A549 (cell line): ENCODE data around the gene SGSM2. TPM values are rescaled to one million over a fixed set of nuclear protein-coding genes. Genes with fewer than 3 reads are reported as not detected.

ENCODE experiments used
- ATAC-seq, 2 experiments: fragments of 200-7000 bp in 1 of 2; fragments of >200 bp in 1 of 2; cut with Nextera tagmentation in 1 of 2; cut with Tn5 transposase in 1 of 2; 3 replicates each; pipeline versions ENCODE4 v1.8.0 to v1.9.1; 2018 to 2020; ENCODE audit warnings: mild to moderate bottlenecking in 1 of 2, moderate library complexity in 1 of 2
- CTCF ChIA-PET: fragments of 300-600 bp; sonication (Branson Sonifier 250); formaldehyde crosslinking; extraction: SDS; loops from one replicate; lab custom pipeline; 2021; ENCODE audit warnings: antibody characterized with exemption, inconsistent platforms; lab: Yijun Ruan, JAX
- POLR2A ChIA-PET: fragments of 350-600 bp; formaldehyde crosslinking; extraction: SDS; loops from one replicate; lab custom pipeline; 2021; ENCODE audit warnings: antibody characterized with exemption, inconsistent platforms; lab: Yijun Ruan, JAX
- DNase-seq, 2 experiments: peaks; one replicate each; pipeline versions ENCODE4 v3.0.0 to v3.0.0-alpha.2; 2011 to 2016; ENCODE audit warnings: low read depth in 1 of 2, low spot score in 1 of 2
- FAIRE-seq: peaks from 2 replicates; lab custom pipeline; 2011; peaks lifted over from hg19 to GRCh38; lab: Jason Lieb, UNC
- H3K27ac ChIP-seq, 2 experiments: fragments of >200 bp; sonication (Bioruptor Twin); formaldehyde crosslinking; 3 replicates each; pipeline ENCODE4 v1.5.1; 2016 to 2017
- H3K4me1 ChIP-seq: fragments of >200 bp; sonication (Bioruptor Twin); formaldehyde crosslinking; 3 replicates; pipeline ENCODE4 v1.6.1; 2016
- H3K4me2 ChIP-seq: fragments of >200 bp; sonication (Bioruptor Twin); formaldehyde crosslinking; 3 replicates; pipeline ENCODE4 v1.6.1; 2016
- H3K4me3 ChIP-seq: fragments of >200 bp; sonication (Bioruptor Twin); formaldehyde crosslinking; 3 replicates; pipeline ENCODE4 v1.5.1; 2016
- H3K9me3 ChIP-seq: fragments of >200 bp; sonication (Bioruptor Twin); formaldehyde crosslinking; 3 replicates; pipeline ENCODE4 v1.6.1; 2016
- BHLHE40 ChIP-seq: IDR thresholded peaks from 2 replicates; pipeline ENCODE4 v1.6.1; 2012; ENCODE audit warnings: low read depth, low read length, inconsistent platforms
- CBX2 ChIP-seq: fragments of 200-600 bp; sonication (generic); IDR thresholded peaks from 2 replicates; pipeline ENCODE4 v1.6.1; 2016; ENCODE audit warnings: low read depth, mild to moderate bottlenecking, borderline replicate concordance
- CEBPB ChIP-seq, 2 experiments: fragments of >200 bp in 1 of 2; sonication (Bioruptor Twin) in 1 of 2; formaldehyde crosslinking in 1 of 2; IDR thresholded peaks; 2 replicates each; pipeline ENCODE4 v1.6.1; 2012 to 2016
- CHD2 ChIP-seq: fragments of 150-350 bp; IDR thresholded peaks from 2 replicates; pipeline ENCODE4 v1.6.1; 2014; ENCODE audit warnings: low read length; ENCODE audit not compliant: partially characterized antibody
- EP300 ChIP-seq, 2 experiments: fragments of >200 bp; sonication (Bioruptor Twin); formaldehyde crosslinking; IDR thresholded peaks; 2 replicates in 1 of 2; 3 replicates in 1 of 2; pipeline ENCODE4 v1.6.1; 2016 to 2017
- FOXS1 ChIP-seq: fragments of 250-450 bp; sonication (Bioruptor Pico); IDR thresholded peaks from 2 replicates; pipeline ENCODE4 v1.5.0; 2020; ENCODE audit warnings: mild to moderate bottlenecking, moderate library complexity
- GATA3 ChIP-seq: IDR thresholded peaks from 2 replicates; pipeline ENCODE4 v1.6.1; 2012; ENCODE audit warnings: borderline replicate concordance
- JUN ChIP-seq, 2 experiments: fragments of >200 bp; sonication (Bioruptor Twin); formaldehyde crosslinking; IDR thresholded peaks; 2 replicates in 1 of 2; 3 replicates in 1 of 2; pipeline ENCODE4 v1.6.1; 2016 to 2017
- KDM1A ChIP-seq: fragments of 200-600 bp; sonication (generic); IDR thresholded peaks from 2 replicates; pipeline ENCODE4 v1.6.1; 2016; ENCODE audit warnings: low read depth, mild to moderate bottlenecking
- MAFK ChIP-seq: fragments of 450-650 bp; IDR thresholded peaks from 2 replicates; pipeline ENCODE4 v1.6.1; 2014; ENCODE audit not compliant: partially characterized antibody
- MAZ ChIP-seq: fragments of 150-350 bp; IDR thresholded peaks from 2 replicates; pipeline ENCODE4 v1.6.1; 2014; ENCODE audit warnings: antibody characterized with exemption, low read depth, low read length, borderline replicate concordance
- MYC ChIP-seq: IDR thresholded peaks from 2 replicates; pipeline ENCODE4 v1.6.1; 2012; ENCODE audit warnings: mild to moderate bottlenecking, inconsistent platforms, low read length, improper control_type of control experiment, borderline replicate concordance
- POLR2A ChIP-seq: IDR thresholded peaks from 2 replicates; pipeline ENCODE4 v1.6.1; 2012; ENCODE audit warnings: mild to moderate bottlenecking, low read length
- POLR2AphosphoS2 ChIP-seq: conservative IDR thresholded peaks from 2 replicates; pipeline ENCODE4 v1.6.1; 2012; ENCODE audit warnings: low read length, improper control_type of control experiment, inconsistent platforms
- RAD21 ChIP-seq, 2 experiments: fragments of >200 bp in 1 of 2; sonication (Bioruptor Twin) in 1 of 2; formaldehyde crosslinking in 1 of 2; IDR thresholded peaks in 1 of 2; conservative IDR thresholded peaks in 1 of 2; 2 replicates in 1 of 2; 3 replicates in 1 of 2; pipeline ENCODE4 v1.6.1; 2012 to 2018; ENCODE audit warnings: inconsistent platforms in 1 of 2
- SMC3 ChIP-seq: fragments of >200 bp; sonication (Bioruptor Twin); formaldehyde crosslinking; IDR thresholded peaks from 3 replicates; pipeline ENCODE4 v1.6.1; 2018; ENCODE audit warnings: inconsistent platforms
- TFCP2L1 ChIP-seq: fragments of 250-450 bp; sonication (Bioruptor Pico); IDR thresholded peaks from 2 replicates; pipeline ENCODE4 v1.5.0; 2021; ENCODE audit warnings: mild to moderate bottlenecking
- TP53 ChIP-seq: fragments of 250-450 bp; sonication (Bioruptor Pico); IDR thresholded peaks from 2 replicates; pipeline ENCODE4 v1.5.0; 2021; ENCODE audit warnings: mild to moderate bottlenecking, moderate library complexity
- ZSCAN20 ChIP-seq: fragments of 250-450 bp; sonication (Bioruptor Pico); IDR thresholded peaks from 2 replicates; pipeline ENCODE4 v1.8.0; 2022; ENCODE audit warnings: mild to moderate bottlenecking, moderate library complexity
- WGBS: methylation state at CpG from one replicate; pipeline ENCODE4 v1.1.6; 2017; ENCODE audit errors: missing lambda C conversion rate; 5-methylcytosine and 5-hydroxymethylcytosine counted together
- polyA plus RNA-seq, 4 experiments: library from polyadenylated mRNA; depleted of rRNA in 3 of 4; stranded (reverse); fragments of >200 nt; fragmentation: RNase III in 1 of 4; extraction: RNeasy Plus Mini Kit Qiagen cat#74134 plus additional on column Dnase treatment in 1 of 4; gene quantifications; 2 replicates in 3 of 4; 3 replicates in 1 of 4; pipeline ENCODE4 v1.2.3, GENCODE V29; 2011 to 2017
- TF ChIP-seq, protein P1 (sequence below): fragments of >200 bp; sonication (Bioruptor Twin); formaldehyde crosslinking; IDR thresholded peaks from 2 replicates; pipeline ENCODE4 v1.6.1; 2016
- TF ChIP-seq, protein P2 (sequence below): IDR thresholded peaks from 2 replicates; pipeline ENCODE4 v1.6.1; 2012; ENCODE audit warnings: low read depth, borderline replicate concordance
- TF ChIP-seq, protein P3 (sequence below): IDR thresholded peaks from 2 replicates; pipeline ENCODE4 v1.6.1; 2012
- TF ChIP-seq, protein P4 (sequence below): IDR thresholded peaks from 2 replicates; pipeline ENCODE4 v1.6.1; 2012
- TF ChIP-seq, protein P5 (sequence below): fragments of 250-450 bp; sonication (Bioruptor Pico); IDR thresholded peaks from 2 replicates; pipeline ENCODE4 v1.5.0; 2020; ENCODE audit warnings: low read depth, mild to moderate bottlenecking, moderate library complexity
- TF ChIP-seq, protein P6 (sequence below): fragments of >200 bp; sonication (Bioruptor Twin); formaldehyde crosslinking; IDR thresholded peaks from 3 replicates; pipeline ENCODE4 v1.6.1; 2016

The SGSM2 gene
- polyA plus RNA-seq, 2 of the 4 experiments (the other 2 are of a cell fraction): 24.9 to 53.3 TPM

DNA sequence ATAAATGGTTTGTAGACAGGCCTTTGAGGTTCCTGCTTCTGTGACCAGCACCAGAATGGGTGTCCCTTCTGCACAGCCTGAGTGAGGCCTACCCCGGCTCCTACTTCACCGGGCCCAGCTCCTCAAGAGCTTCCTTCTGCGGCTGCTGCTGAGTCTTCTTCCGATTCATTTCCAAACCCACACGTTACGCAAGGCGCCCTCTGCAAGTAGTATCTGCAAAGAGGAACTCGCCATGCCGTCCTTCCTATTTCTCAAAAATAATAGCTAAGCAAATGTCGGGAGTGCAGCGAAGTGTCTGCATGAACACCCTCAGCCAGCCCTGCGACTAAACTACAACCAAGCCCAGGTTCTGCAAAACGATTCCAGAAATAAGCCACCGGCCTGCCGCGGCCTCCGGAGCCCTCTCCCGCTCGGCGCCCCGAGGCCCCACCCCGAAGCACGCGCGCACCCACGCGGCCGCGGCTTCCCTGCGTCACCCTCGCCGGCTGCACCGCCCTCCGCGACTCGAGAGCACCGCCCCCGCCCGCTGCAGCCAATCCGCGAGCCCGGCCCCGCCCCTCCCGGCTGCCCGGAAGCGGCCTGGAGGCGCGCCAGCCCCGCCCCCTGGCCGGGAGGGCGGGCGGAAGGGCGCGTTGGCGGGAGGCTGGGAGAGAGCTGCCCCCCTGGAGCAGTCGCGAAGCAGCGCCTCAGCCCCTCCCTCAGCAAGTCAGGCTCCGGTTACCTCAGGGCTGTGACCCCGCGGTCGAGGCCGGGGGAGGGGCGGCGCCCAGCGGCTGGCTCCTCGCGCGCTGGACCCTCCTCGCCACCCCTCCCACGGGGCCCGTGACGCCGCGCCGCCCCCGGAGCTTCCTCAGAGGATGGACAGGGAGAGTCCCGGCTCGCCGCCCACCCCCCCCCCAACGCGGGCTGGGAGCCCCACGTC is 55.2 kb downstream of the SGSM2 start:
- POLR2A ChIA-PET: interaction anchor here (0.6 to 3.5 kb wide), 13 partner anchors 9 to 676 kb away, joined by 3 to 51 read pairs (median 8); partner anchors contain the start of genes MNT, SMG6, SRR and TSR1
- FAIRE-seq (no peak), ATAC-seq (peak; percentile 30 to 55)

More for the DNA sequence above, 55.2 kb downstream of the SGSM2 start:
- Histone ChIP-seq H3K27ac (peak overlapping the region; percentile 97 to 99), H3K4me1 (peaks cover 43% of the 10 kb centered on the region), H3K4me3 (peak overlapping the region; percentile 66), H3K9me3 (no peaks in the 10 kb centered on the region), H3K4me2 (peak overlapping the region; percentile 99)
- peak; percentile 26; the same call in 1 of the 2 replicates for TF ChIP-seq TP53 (CRISPR knock-in tag)
- peak in 1 of 2 experiments; percentile 16; a peak in 1 of 5 replicates for TF ChIP-seq RAD21 (conservative IDR thresholded peaks at IDR 0.05 in 1 of 2, IDR thresholded peaks at IDR 0.05 in 1 of 2)
- TF ChIP-seq JUN (IDR thresholded peaks at IDR 0.05): peak; percentile 48 to 88; a peak in 3 of 5 replicates
- TF ChIP-seq FOXS1 (CRISPR knock-in tag): no peak; the same call in 1 of the 2 replicates
- TF ChIP-seq TFCP2L1 (CRISPR knock-in tag): peak; percentile 81; the same call in 1 of the 2 replicates
- TF ChIP-seq, protein P1, sequence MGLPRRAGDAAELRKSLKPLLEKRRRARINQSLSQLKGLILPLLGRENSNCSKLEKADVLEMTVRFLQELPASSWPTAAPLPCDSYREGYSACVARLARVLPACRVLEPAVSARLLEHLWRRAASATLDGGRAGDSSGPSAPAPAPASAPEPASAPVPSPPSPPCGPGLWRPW: no peak
- TF ChIP-seq CHD2: peak; percentile 52
- TF ChIP-seq MAFK: no peak
- peak; percentile 34 to 74; a peak in 2 of 4 replicates for TF ChIP-seq CEBPB (IDR thresholded peaks at IDR 0.05)
- no peak for TF ChIP-seq CBX2
- peak in 1 of 2 experiments; percentile 70; a peak in 2 of 5 replicates for TF ChIP-seq EP300 (IDR thresholded peaks at IDR 0.05)
- no peak for TF ChIP-seq BHLHE40
- TF ChIP-seq, protein P2, sequence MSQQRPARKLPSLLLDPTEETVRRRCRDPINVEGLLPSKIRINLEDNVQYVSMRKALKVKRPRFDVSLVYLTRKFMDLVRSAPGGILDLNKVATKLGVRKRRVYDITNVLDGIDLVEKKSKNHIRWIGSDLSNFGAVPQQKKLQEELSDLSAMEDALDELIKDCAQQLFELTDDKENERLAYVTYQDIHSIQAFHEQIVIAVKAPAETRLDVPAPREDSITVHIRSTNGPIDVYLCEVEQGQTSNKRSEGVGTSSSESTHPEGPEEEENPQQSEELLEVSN: peak; percentile 78; the same call in 1 of the 2 replicates
- TF ChIP-seq MYC: peak; percentile 87; the same call in 1 of the 2 replicates
- TF ChIP-seq, protein P3, sequence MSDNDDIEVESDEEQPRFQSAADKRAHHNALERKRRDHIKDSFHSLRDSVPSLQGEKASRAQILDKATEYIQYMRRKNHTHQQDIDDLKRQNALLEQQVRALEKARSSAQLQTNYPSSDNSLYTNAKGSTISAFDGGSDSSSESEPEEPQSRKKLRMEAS: peak; percentile 95
- TF ChIP-seq GATA3: peak; percentile 60
- TF ChIP-seq, protein P4, sequence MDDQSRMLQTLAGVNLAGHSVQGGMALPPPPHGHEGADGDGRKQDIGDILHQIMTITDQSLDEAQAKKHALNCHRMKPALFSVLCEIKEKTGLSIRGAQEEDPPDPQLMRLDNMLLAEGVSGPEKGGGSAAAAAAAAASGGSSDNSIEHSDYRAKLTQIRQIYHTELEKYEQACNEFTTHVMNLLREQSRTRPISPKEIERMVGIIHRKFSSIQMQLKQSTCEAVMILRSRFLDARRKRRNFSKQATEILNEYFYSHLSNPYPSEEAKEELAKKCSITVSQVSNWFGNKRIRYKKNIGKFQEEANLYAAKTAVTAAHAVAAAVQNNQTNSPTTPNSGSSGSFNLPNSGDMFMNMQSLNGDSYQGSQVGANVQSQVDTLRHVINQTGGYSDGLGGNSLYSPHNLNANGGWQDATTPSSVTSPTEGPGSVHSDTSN: no peak; the same call in 1 of the 2 replicates
- 0 out of 3 replicates have a peak, but pooled peaks have one; percentile 14 for TF ChIP-seq SMC3
- no peak for TF ChIP-seq KDM1A
- TF ChIP-seq, protein P5, sequence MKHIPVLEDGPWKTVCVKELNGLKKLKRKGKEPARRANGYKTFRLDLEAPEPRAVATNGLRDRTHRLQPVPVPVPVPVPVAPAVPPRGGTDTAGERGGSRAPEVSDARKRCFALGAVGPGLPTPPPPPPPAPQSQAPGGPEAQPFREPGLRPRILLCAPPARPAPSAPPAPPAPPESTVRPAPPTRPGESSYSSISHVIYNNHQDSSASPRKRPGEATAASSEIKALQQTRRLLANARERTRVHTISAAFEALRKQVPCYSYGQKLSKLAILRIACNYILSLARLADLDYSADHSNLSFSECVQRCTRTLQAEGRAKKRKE: 0 out of 2 replicates have a peak, but pooled peaks have one; percentile 20
- TF ChIP-seq, protein P6, sequence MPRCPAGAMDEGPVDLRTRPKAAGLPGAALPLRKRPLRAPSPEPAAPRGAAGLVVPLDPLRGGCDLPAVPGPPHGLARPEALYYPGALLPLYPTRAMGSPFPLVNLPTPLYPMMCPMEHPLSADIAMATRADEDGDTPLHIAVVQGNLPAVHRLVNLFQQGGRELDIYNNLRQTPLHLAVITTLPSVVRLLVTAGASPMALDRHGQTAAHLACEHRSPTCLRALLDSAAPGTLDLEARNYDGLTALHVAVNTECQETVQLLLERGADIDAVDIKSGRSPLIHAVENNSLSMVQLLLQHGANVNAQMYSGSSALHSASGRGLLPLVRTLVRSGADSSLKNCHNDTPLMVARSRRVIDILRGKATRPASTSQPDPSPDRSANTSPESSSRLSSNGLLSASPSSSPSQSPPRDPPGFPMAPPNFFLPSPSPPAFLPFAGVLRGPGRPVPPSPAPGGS: 0 out of 3 replicates have a peak, but pooled peaks have one; percentile 44
- TF ChIP-seq POLR2AphosphoS2: peak; percentile 77; the same call in 1 of the 2 replicates
- TF ChIP-seq MAZ: peak; percentile 79; the same call in 1 of the 2 replicates
- TF ChIP-seq ZSCAN20 (CRISPR knock-in tag): no peak
- TF ChIP-seq POLR2A: peak; percentile 38
- 5% methylated on average over 26 of the region's 83 CpGs for WGBS
- DNase-seq: peak; percentile 93 to 98
- CTCF ChIA-PET: interaction anchor here (0.6 to 24.9 kb wide), 13 partner anchors 7 to 270 kb away, joined by 3 to 1099 read pairs (median 4); partner anchors contain the start of gene MNT
